Fibroblast of mammary gland (primary cell): ENCODE results near the gene AFF3.

Source experiments
- DNase-seq: peaks from one replicate; pipeline ENCODE4 v3.0.0-alpha.2; 2010; ENCODE audit warnings: low read depth
- H3K4me3 ChIP-seq: 2 replicates; pipeline ENCODE4 v1.5.1; 2011; ENCODE audit warnings: low read depth, mild to moderate bottlenecking, low read length, moderate library complexity; ENCODE audit not compliant: control insufficient read depth
- TF ChIP-seq, protein P1 (sequence below): conservative IDR thresholded peaks from 2 replicates; pipeline ENCODE4 v1.5.1; 2011; ENCODE audit warnings: low read depth, low read length, inconsistent platforms; ENCODE audit not compliant: control insufficient read depth, insufficient read depth

AFF3 gene

DNA sequence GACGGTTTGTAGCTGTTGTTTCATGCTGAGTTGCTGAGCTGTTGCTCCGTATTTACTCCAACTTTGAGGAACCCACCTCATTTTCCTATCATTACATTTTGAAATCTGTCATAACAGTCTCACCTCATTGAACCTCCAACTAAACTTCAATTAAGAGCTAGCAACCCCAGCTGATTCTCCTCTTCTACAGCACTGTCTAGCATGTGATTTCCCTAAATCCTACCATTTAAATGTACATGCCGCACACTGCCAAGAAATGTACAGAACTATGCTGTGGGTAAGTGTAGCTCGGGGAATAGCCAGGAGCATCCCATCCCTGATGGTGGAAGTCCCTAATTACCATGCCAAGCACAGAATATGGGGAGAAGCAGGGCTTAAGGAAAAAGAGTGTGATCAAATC lies 299.9 kb downstream of the AFF3 start:
- TF ChIP-seq, protein P1, sequence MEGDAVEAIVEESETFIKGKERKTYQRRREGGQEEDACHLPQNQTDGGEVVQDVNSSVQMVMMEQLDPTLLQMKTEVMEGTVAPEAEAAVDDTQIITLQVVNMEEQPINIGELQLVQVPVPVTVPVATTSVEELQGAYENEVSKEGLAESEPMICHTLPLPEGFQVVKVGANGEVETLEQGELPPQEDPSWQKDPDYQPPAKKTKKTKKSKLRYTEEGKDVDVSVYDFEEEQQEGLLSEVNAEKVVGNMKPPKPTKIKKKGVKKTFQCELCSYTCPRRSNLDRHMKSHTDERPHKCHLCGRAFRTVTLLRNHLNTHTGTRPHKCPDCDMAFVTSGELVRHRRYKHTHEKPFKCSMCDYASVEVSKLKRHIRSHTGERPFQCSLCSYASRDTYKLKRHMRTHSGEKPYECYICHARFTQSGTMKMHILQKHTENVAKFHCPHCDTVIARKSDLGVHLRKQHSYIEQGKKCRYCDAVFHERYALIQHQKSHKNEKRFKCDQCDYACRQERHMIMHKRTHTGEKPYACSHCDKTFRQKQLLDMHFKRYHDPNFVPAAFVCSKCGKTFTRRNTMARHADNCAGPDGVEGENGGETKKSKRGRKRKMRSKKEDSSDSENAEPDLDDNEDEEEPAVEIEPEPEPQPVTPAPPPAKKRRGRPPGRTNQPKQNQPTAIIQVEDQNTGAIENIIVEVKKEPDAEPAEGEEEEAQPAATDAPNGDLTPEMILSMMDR = no peak
- no peak for DNase-seq

GRCh38 chr2:99841749-99842148 lies 300.6 kb downstream of the AFF3 start:
- peak; percentile 38 for DNase-seq
- TF ChIP-seq, protein P1 = no peak
- no peak overlapping the region for H3K4me3 ChIP-seq

More for the DNA sequence above, 299.9 kb downstream of the AFF3 start:
- H3K4me3 ChIP-seq = no peak overlapping the region

GRCh38 chr2:99840831-99841230 lies 301.6 kb downstream of the AFF3 start:
- TF ChIP-seq, protein P1 = no peak
- H3K4me3 ChIP-seq = no peak overlapping the region

DNA sequence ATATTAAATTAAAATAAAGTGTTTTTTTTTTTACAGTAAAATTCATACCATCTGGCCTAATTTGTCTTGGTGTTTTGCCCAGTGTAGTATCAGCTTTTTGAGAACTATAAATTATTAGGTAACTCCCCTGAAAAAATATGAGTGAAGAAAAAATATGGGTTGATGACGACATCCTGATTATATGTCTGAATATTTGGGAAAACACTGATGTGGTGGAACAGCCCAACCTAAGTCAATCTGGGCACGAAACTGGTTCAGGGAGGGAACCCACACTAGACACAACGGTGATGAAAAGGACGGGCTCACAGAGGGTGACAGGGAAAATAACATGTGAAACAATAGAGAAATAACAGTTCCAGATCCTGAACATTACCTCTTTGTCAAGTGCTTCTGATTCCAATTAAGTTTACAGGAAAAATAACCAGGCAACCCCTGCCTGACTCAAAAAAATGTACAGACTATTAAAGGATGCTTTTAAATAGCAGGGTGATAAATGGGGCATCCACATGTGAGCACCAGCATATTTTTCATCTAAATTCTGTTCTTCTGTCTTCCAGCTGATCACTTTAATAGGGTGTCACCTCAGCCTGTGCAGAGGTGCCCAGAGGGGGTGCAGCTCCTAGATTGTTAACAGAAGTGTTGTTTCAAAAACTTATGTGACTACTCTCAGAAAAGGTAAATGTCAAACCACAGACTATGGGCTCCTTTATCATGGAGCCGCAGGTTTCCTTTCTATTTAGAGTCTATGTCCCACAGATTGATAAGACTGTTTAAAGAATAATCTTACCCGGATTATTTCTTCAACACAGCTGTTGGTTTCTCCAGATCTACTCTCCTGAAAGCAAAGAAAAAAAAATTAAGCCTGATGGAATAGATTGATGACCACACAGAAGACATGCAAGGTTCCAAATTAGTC lies 305.4 kb downstream of the AFF3 start:
- TF ChIP-seq, protein P1 = no peak
- no peak overlapping the region for H3K4me3 ChIP-seq
- peak; percentile 38 for DNase-seq

More at GRCh38 chr2:99840831-99841230, 301.6 kb downstream of the AFF3 start:
- no peak for DNase-seq

DNA sequence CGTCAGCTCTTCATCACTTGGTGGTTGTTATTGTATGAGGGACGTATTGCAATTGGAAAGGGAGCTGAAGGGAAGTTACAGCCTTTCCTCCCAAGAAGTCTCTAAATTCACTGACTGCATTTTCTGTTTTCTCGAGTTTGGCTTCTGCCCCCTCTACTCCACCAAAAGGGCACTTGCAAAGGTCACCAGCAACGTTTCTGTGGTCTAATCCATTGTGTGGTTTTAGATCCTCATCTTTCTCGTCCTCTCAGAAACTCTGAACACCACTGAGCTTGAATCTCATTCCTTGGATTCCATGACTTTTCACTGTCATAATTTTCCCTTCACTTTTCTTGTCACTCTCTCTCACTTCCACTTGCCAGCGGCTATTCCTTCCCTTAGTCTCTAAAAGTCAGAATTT lies 308.0 kb downstream of the AFF3 start:
- no peak overlapping the region for H3K4me3 ChIP-seq
- DNase-seq = no peak
- TF ChIP-seq, protein P1 = no peak

- DNase-seq = no peak
- TF ChIP-seq, protein P1 = no peak
- no peak overlapping the region for H3K4me3 ChIP-seq
These were observed 308.7 kb downstream of the AFF3 start for GRCh38 chr2:99833586-99834201.
